Endothelial cell of umbilical vein (primary cell): ENCODE data around the gene VSX2. TPM values are rescaled to one million over a fixed set of nuclear protein-coding genes. Genes with fewer than 3 reads are reported as not detected.

ENCODE experiments used
- BruUV-seq: library from RNA; stranded (reverse); fragments of 400-500 nt; replicated peaks from 2 replicates; lab custom pipeline; 2021; lab: Mats Ljungman, UMichigan
- CTCF ChIA-PET: fragments of 300-600, 350-600 bp; sonication (Branson Sonifier 250); formaldehyde crosslinking; loops from one replicate; lab custom pipeline; 2021; ENCODE audit warnings: antibody characterized with exemption, inconsistent platforms; lab: Charles Lee
- POLR2A ChIA-PET: fragments of 300-600, 350-600 bp; sonication (Branson Sonifier 250); formaldehyde crosslinking; loops from one replicate; lab custom pipeline; 2021; ENCODE audit warnings: antibody characterized with exemption, inconsistent platforms; lab: Charles Lee
- DNase-seq: peaks from one replicate; pipeline ENCODE4 v3.0.0-alpha.2; 2011; ENCODE audit warnings: low read depth, low spot score
- FAIRE-seq: peaks from 2 replicates; lab custom pipeline; 2011; peaks lifted over from hg19 to GRCh38; lab: Jason Lieb, UNC
- H2AFZ ChIP-seq: 2 replicates; pipeline ENCODE4 v1.6.0; 2012; ENCODE audit warnings: low read depth, low read length, control low read depth, inconsistent platforms
- H3K27ac ChIP-seq: 2 replicates; pipeline ENCODE4 v1.5.1; 2011; ENCODE audit warnings: low read depth, mild to moderate bottlenecking, control low read depth, low read length, moderate library complexity; ENCODE audit not compliant: insufficient read depth
- H3K27me3 ChIP-seq, 2 experiments: 2 replicates each; pipeline versions ENCODE4 v1.6.0 to v1.6.1; 2011; ENCODE audit warnings: low read length in 2 of 2, mixed read lengths in 1 of 2; ENCODE audit not compliant: control insufficient read depth in 2 of 2, insufficient read depth in 2 of 2
- H3K36me3 ChIP-seq, 2 experiments: 2 replicates in 1 of 2; 3 replicates in 1 of 2; pipeline ENCODE4 v1.5.1; 2011; ENCODE audit warnings: low read length in 2 of 2, mild to moderate bottlenecking in 1 of 2, moderate library complexity in 1 of 2; ENCODE audit not compliant: control insufficient read depth in 2 of 2, insufficient read depth in 2 of 2; ENCODE audit errors: extremely low read depth in 1 of 2
- H3K4me1 ChIP-seq: 3 replicates; pipeline ENCODE4 v1.5.1; 2011; ENCODE audit warnings: mild to moderate bottlenecking, low read length; ENCODE audit not compliant: control insufficient read depth, insufficient read depth; ENCODE audit errors: extremely low read depth
- H3K4me2 ChIP-seq: 2 replicates; pipeline ENCODE4 v1.6.1; 2011; ENCODE audit warnings: low read length, control low read depth, mixed read lengths; ENCODE audit not compliant: insufficient read depth
- H3K4me3 ChIP-seq, 3 experiments: fragments of 200-600 bp in 1 of 3; sonication (generic), shearing (Covaris generic) in 1 of 3; replicated peaks in 1 of 3; 2 replicates each; pipeline ENCODE4 v1.5.1; 2011 to 2016; ENCODE audit warnings: control low read depth in 3 of 3, low read length in 3 of 3, mild to moderate bottlenecking in 2 of 3, inconsistent platforms in 1 of 3, low read depth in 1 of 3, moderate library complexity in 1 of 3; ENCODE audit not compliant: insufficient read depth in 1 of 3
- H3K79me2 ChIP-seq: 2 replicates; pipeline ENCODE4 v1.6.0; 2012; ENCODE audit warnings: low read length, inconsistent platforms; ENCODE audit not compliant: control insufficient read depth, insufficient read depth
- H3K9ac ChIP-seq: replicated peaks from 2 replicates; pipeline ENCODE3; 2011; ENCODE audit warnings: low read length, control low read depth; ENCODE audit not compliant: insufficient read depth; ENCODE audit errors: extremely low read depth
- H3K9me1 ChIP-seq: replicated peaks from 3 replicates; pipeline ENCODE4 v1.6.0; 2011; ENCODE audit warnings: mild to moderate bottlenecking, low read length; ENCODE audit not compliant: control insufficient read depth, insufficient read depth; ENCODE audit errors: extremely low read depth
- H3K9me3 ChIP-seq: replicated peaks from 2 replicates; pipeline ENCODE4 v1.5.1; 2012; ENCODE audit warnings: low read length, inconsistent platforms; ENCODE audit not compliant: control insufficient read depth, insufficient read depth
- H4K20me1 ChIP-seq: replicated peaks from 2 replicates; pipeline ENCODE3; 2011; ENCODE audit warnings: mild to moderate bottlenecking, low read length; ENCODE audit not compliant: control insufficient read depth, insufficient read depth; ENCODE audit errors: extremely low read depth
- EZH2 ChIP-seq: IDR thresholded peaks from 2 replicates; pipeline ENCODE4 v1.6.1; 2012; ENCODE audit warnings: borderline replicate concordance, low read depth, mild to moderate bottlenecking, moderate library complexity, low read length, inconsistent platforms; ENCODE audit not compliant: severe bottlenecking
- FOS ChIP-seq: IDR thresholded peaks from 2 replicates; pipeline ENCODE4 v1.6.1; 2011; ENCODE audit warnings: mild to moderate bottlenecking, low read length, moderate library complexity, borderline replicate concordance; ENCODE audit not compliant: insufficient read depth
- GATA2 ChIP-seq: IDR thresholded peaks from 2 replicates; pipeline ENCODE4 v1.7.0; 2011; ENCODE audit warnings: low read depth, mild to moderate bottlenecking, moderate library complexity, mixed read lengths, low read length; ENCODE audit not compliant: insufficient read length, insufficient read depth
- JUN ChIP-seq: IDR thresholded peaks from 2 replicates; pipeline ENCODE4 v1.6.1; 2011; ENCODE audit warnings: borderline replicate concordance, low read depth; ENCODE audit not compliant: insufficient read length, insufficient read depth
- MAX ChIP-seq: IDR thresholded peaks from 2 replicates; pipeline ENCODE4 v1.6.1; 2011; ENCODE audit not compliant: insufficient read depth, insufficient read length
- MYC ChIP-seq: IDR thresholded peaks from one replicate; pipeline ENCODE4 v1.6.1; 2011; ENCODE audit warnings: mild to moderate bottlenecking, low read depth, low read length
- POLR2A ChIP-seq: IDR thresholded peaks from 2 replicates; pipeline ENCODE4 v1.6.1; 2012; ENCODE audit warnings: low read depth, mild to moderate bottlenecking, control low read depth, low read length
- POLR2AphosphoS5 ChIP-seq: IDR thresholded peaks from 2 replicates; pipeline ENCODE4 v1.6.1; 2012; ENCODE audit warnings: low read depth, mild to moderate bottlenecking, control low read depth, low read length, moderate library complexity; ENCODE audit not compliant: insufficient read depth
- dilution Hi-C: fragments of 300-500 bp; cut with MboI; formaldehyde crosslinking; loops from one replicate; pipeline ENCODE4 v1.15.0; 2019; ENCODE audit warnings: low sequenced_read_pairs; ENCODE audit not compliant: extremely low pct_ligation_motif_present
- intact Hi-C: fragments of 100-400 bp; cut with micrococcal nuclease; formaldehyde crosslinking; loops from one replicate; pipeline ENCODE4 v1.10.0; 2022
- polyA plus RNA-seq, 4 experiments: library from polyadenylated mRNA; depleted of rRNA in 3 of 4; stranded (reverse) in 3 of 4; unstranded in 1 of 4; fragments of >200 nt; gene quantifications; 2 replicates each; pipeline versions ENCODE4 v1.2.1 to v1.2.3, GENCODE V29; 2011 to 2012; ENCODE audit warnings: missing spikeins in 1 of 4
- total RNA-seq: library from RNA; stranded (reverse); gene quantifications from 2 replicates; pipeline ENCODE4 v1.2.3, GENCODE V29; 2021
- TF ChIP-seq, protein P1 (sequence below), 2 donors: IDR thresholded peaks; 1 replicate in 1 of 2; 2 replicates in 1 of 2; pipeline ENCODE4 v1.5.1; 2011; ENCODE audit warnings: low read length in 2 of 2, mild to moderate bottlenecking in 2 of 2, moderate library complexity in 2 of 2, control low read depth in 1 of 2, inconsistent platforms in 1 of 2, low read depth in 1 of 2; ENCODE audit not compliant: insufficient read depth in 1 of 2; ENCODE audit errors: extremely low read depth in 1 of 2

Gene VSX2
- total and polyA plus RNA-seq, 2 donors (not counting 3 experiments of a cell fraction or from before 2014, with no cell fraction given) = not detected

DNA sequence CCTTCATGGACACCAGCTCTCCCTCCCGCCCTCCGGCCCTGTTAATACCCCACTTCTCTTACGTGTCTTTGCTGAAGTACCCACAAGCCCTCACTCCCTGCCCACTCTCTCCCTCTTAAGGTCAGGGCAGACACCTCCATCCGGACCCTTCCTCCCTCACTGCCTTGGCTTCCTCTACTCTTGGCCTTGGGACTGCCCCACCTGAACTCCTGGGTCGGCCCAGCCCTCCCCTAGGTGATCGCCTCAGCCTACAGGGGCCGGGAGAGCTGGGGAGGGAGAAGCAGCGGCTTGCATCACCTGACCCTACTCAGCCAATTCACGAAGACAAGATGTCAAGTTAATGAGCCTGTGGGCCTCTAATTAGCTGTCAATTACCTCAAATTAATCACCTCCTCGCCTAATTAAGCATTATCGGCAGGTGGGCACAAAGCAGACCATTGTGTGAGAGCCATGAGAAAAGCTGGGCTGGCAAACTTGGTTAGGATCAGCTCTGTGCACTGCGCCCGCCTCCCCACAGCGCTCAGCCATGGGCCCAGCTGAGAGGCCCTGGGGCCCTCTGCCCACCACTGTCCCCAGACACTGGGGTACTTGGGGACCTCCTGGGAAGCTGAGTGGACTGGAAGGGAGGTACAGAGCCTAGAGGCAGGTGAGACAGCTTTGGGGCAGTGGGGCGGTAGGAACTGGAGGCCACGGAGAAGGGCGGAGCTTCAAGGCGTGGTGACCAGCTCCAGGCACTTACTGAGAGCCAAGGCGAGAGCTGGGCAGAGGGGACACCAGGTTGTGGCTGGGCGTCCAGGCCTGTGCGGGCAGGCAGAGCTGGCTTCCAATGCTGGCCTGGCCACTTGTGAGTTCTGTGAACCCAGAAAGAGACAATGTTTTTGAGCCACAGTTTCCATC, 25.1 kb upstream of the VSX2 start:
- no peaks in the 10 kb centered on the region for H3K79me2 ChIP-seq
- H3K4me2 ChIP-seq = no peak overlapping the region
- TF ChIP-seq MYC (no peak), MAX (no peak), JUN (no peak), POLR2A (no peak), GATA2 (no peak), EZH2 (no peak), POLR2AphosphoS5 (no peak), FOS (no peak)
- TF ChIP-seq, protein P1, sequence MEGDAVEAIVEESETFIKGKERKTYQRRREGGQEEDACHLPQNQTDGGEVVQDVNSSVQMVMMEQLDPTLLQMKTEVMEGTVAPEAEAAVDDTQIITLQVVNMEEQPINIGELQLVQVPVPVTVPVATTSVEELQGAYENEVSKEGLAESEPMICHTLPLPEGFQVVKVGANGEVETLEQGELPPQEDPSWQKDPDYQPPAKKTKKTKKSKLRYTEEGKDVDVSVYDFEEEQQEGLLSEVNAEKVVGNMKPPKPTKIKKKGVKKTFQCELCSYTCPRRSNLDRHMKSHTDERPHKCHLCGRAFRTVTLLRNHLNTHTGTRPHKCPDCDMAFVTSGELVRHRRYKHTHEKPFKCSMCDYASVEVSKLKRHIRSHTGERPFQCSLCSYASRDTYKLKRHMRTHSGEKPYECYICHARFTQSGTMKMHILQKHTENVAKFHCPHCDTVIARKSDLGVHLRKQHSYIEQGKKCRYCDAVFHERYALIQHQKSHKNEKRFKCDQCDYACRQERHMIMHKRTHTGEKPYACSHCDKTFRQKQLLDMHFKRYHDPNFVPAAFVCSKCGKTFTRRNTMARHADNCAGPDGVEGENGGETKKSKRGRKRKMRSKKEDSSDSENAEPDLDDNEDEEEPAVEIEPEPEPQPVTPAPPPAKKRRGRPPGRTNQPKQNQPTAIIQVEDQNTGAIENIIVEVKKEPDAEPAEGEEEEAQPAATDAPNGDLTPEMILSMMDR (IDR thresholded peaks at IDR 0.05; ENCODE audit: extremely low read depth in 1 of 2, insufficient read depth in 1 of 2, low read depth in 1 of 2, low read length in 2 of 2) = no peak
- no peaks in the 10 kb centered on the region for H4K20me1 ChIP-seq
- intact Hi-C loops (no loop called here), dilution Hi-C loops (no loop called here)
- no TSS peak for BruUV-seq
- H3K4me3 ChIP-seq = no peak overlapping the region
- H3K4me1 ChIP-seq = no peaks in the 10 kb centered on the region
- DNase-seq = no peak
- H3K36me3 ChIP-seq = no peaks in the 10 kb centered on the region
- CTCF ChIA-PET = interaction anchor here (1.5 kb wide), 1 partner anchor 33 kb away, joined by 7 read pairs; no protein-coding TSS in a partner anchor
- peaks cover 14 to 15% of the 10 kb centered on the region in 2 experiments for H3K27me3 ChIP-seq
- no peaks in the 10 kb centered on the region for H3K9me3 ChIP-seq
- no peak overlapping the region for H2AFZ ChIP-seq
- H3K9ac ChIP-seq = no peak overlapping the region
- POLR2A ChIA-PET = no interaction called here
- FAIRE-seq = no peak
- H3K27ac ChIP-seq = no peak overlapping the region
- no peaks in the 10 kb centered on the region for H3K9me1 ChIP-seq
